ENCODE measurements around the gene FSTL1. TPM values are rescaled to one million over a fixed set of nuclear protein-coding genes. Genes with fewer than 3 reads are reported as not detected.

Gene FSTL1
- total RNA-seq, 2 experiments from 2014 or later, result 0.66 to 0.83 TPM

DNA sequence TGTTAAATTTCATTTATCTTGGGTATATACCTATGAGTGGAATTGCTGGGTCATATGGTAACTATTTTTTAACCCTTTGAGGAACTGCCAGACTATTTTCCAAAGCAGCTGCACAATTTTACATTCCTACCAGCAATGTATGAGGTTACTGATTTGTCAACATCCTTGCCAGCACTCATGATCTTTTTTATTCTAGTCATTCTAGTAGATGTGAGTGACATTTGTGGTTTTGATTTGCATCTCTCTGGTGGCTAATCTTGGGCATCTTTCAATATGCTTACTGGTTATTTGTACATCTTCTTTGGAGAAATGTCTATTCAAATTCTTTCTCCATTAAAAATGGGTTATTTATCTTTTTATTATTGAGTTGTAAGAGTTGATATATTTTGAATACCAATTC lies 80.3 kb downstream of the FSTL1 start:
- Mint-ChIP-seq H3K27ac (no peak overlapping the region), H3K4me3 (no peak overlapping the region), H3K27me3 (peaks cover 15% of the 10 kb centered on the region), H3K9me3 (ENCODE audit: low read depth) (no peaks in the 10 kb centered on the region), H3K4me1 (peaks cover 6% of the 10 kb centered on the region), H3K36me3 (ENCODE audit: low read depth) (no peaks in the 10 kb centered on the region)
- CTCF ChIA-PET, result interaction anchor here (3.0 kb wide), 1 partner anchor 47 kb away, joined by 7 read pairs; no protein-coding TSS in a partner anchor
- intact Hi-C loops (cut with DNase I, micrococcal nuclease), result no loop called here
- POLR2A ChIA-PET, result no interaction called here
- ATAC-seq (peak; percentile 60), DNase-seq (no peak)

DNA sequence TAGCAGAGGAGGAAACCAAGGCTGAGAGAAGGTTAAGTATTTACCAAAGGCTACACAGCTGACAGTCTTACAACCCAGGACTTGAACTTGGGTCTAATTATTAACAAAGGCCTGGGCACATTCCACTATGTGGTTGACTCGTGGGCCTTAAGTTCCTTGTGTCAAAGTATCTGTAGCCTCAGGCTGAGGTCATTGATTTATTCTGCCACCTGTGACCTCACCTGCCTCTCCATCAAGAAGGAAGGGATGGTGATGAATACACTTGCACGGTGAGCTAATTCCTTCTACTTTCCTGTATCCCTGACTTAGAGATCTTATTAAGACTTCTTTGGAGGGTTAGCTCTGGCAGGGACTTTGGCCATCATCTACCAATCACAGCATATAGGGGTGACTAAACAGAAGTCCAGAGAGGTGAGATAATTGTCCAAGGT lies 81.7 kb downstream of the FSTL1 start:
- ChIA-PET POLR2A (no interaction called here), CTCF (interaction anchor here (3.0 kb wide), 1 partner anchor 48 kb away, joined by 7 read pairs; no protein-coding TSS in a partner anchor)
- ATAC-seq (no peak), DNase-seq (no peak)
- Mint-ChIP-seq H3K4me1 (peaks cover 6% of the 10 kb centered on the region), H3K4me3 (no peak overlapping the region), H3K27ac (no peak overlapping the region), H3K9me3 (ENCODE audit: low read depth) (no peaks in the 10 kb centered on the region), H3K36me3 (ENCODE audit: low read depth) (no peaks in the 10 kb centered on the region), H3K27me3 (peaks cover 15% of the 10 kb centered on the region)
- intact Hi-C loops (cut with DNase I, micrococcal nuclease), result no loop called here

DNA sequence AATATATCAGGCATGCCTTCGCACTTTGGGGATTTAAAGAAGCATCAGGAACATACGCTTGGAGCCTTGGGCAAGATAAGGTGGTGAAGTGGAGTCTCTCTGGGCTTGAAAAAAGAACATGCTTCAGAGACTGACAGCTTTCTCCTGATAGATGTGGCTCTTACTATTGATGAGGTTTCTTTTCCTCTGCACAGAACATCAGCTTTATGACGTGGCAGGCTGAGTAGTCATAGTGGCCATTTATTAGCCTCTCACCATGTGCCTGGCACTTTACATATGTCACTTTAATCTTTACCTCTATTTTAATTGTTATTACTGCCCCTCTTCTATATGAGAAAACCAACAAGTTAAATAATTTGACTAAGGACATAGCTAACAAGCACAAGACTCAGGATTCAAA lies 82.6 kb downstream of the FSTL1 start:
- ChIA-PET CTCF (no interaction called here), POLR2A (interaction anchor here (0.8 kb wide), 1 partner anchor 230 kb away, joined by 3 read pairs; no protein-coding TSS in a partner anchor)
- DNase-seq, result no peak
- H3K36me3 Mint-ChIP-seq (ENCODE audit: low read depth), result no peaks in the 10 kb centered on the region
- intact Hi-C loops (cut with DNase I, micrococcal nuclease), result no loop called here
- ATAC-seq, result no peak
- no peak overlapping the region for H3K27ac Mint-ChIP-seq
- peaks cover 6% of the 10 kb centered on the region for H3K4me1 Mint-ChIP-seq
- H3K27me3 Mint-ChIP-seq, result peaks cover 15% of the 10 kb centered on the region
- no peaks in the 10 kb centered on the region for H3K9me3 Mint-ChIP-seq (ENCODE audit: low read depth)
- H3K4me3 Mint-ChIP-seq, result no peak overlapping the region

DNA sequence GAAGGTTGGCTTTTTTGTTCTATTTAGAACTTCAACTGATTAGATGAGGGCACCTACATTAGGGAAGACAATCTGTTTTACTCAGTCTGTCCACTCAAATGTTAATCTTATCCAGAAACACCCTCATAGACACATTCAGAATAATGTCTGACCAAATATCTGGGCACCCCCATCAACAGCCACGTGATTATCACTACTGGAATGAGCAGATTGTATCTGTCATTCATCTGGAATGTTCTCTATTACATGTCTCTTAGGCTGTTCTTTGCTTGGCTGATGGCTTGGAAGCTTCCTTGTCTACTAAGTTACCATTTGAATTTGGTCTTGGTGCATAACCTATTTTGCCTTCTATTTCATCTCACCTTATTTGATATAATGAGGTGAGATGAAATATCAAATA lies 86.0 kb downstream of the FSTL1 start:
- POLR2A ChIA-PET, result no interaction called here
- H3K4me1 Mint-ChIP-seq, result no peaks in the 10 kb centered on the region
- no peak overlapping the region for H3K27ac Mint-ChIP-seq
- H3K4me3 Mint-ChIP-seq, result no peak overlapping the region
- CTCF ChIA-PET, result no interaction called here
- H3K36me3 Mint-ChIP-seq (ENCODE audit: low read depth), result no peaks in the 10 kb centered on the region
- ATAC-seq (no peak), DNase-seq (no peak)
- H3K27me3 Mint-ChIP-seq, result peaks cover 18% of the 10 kb centered on the region
- intact Hi-C loops (cut with DNase I, micrococcal nuclease), result no loop called here
- no peaks in the 10 kb centered on the region for H3K9me3 Mint-ChIP-seq (ENCODE audit: low read depth)

DNA sequence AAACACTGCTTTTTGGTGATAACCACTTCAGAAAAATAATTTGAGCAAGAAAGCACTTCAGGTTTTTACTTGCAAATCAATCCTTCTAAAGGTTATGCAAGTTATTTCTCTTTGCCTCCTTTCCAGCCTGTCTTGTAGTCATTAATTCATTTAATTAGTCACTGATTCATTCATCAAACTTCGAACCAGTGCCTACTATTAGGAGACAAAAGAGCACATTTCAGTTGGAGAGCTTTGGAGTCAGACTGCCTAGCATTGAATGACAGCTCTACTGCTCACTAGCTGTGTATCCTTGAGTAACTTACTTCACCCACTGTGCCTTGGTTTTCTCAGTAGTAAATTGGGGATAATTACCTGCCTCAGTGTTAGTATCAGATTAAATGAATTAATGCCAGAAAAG lies 86.7 kb downstream of the FSTL1 start:
- POLR2A ChIA-PET, result no interaction called here
- no peaks in the 10 kb centered on the region for H3K36me3 Mint-ChIP-seq (ENCODE audit: low read depth)
- no peaks in the 10 kb centered on the region for H3K9me3 Mint-ChIP-seq (ENCODE audit: low read depth)
- intact Hi-C loops (cut with DNase I, micrococcal nuclease), result no loop called here
- H3K4me1 Mint-ChIP-seq, result no peaks in the 10 kb centered on the region
- no peak for DNase-seq
- no peak overlapping the region for H3K4me3 Mint-ChIP-seq
- no peak overlapping the region for H3K27ac Mint-ChIP-seq
- CTCF ChIA-PET, result no interaction called here
- H3K27me3 Mint-ChIP-seq, result peaks cover 18% of the 10 kb centered on the region
- no peak for ATAC-seq

DNA sequence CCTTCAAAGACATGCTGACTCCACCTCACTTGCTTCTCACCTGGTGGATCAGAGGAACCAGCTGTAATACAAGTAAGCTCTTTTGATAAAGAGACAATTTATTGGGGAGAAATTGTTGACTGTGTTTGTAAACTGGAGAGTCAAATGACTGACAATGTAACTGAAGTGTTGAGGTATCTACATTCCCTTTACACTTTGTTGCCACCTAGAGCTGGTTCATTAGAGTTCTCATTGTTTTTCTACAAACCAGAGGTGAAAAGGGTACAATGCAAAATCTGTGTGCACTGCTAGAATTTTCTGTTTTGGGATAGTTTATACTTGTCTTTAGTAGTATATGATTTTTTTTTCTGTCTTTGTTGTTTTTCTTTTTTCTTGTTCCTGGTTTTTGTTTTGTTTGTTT lies 93.0 kb downstream of the FSTL1 start:
- DNase-seq (no peak), ATAC-seq (no peak)
- H3K27ac Mint-ChIP-seq, result no peak overlapping the region
- no peaks in the 10 kb centered on the region for H3K9me3 Mint-ChIP-seq (ENCODE audit: low read depth)
- POLR2A ChIA-PET, result interaction anchor here (0.6 kb wide), 1 partner anchor 151 kb away, joined by 3 read pairs; no protein-coding TSS in a partner anchor
- H3K4me1 Mint-ChIP-seq, result no peaks in the 10 kb centered on the region
- intact Hi-C loops (cut with DNase I, micrococcal nuclease), result no loop called here
- H3K27me3 Mint-ChIP-seq, result peaks cover 13% of the 10 kb centered on the region
- no peak overlapping the region for H3K4me3 Mint-ChIP-seq
- CTCF ChIA-PET, result interaction anchor here (0.8 to 1.5 kb wide), 2 partner anchors 201 to 466 kb away, joined by 3 to 5 read pairs; no protein-coding TSS in a partner anchor
- H3K36me3 Mint-ChIP-seq (ENCODE audit: low read depth), result no peaks in the 10 kb centered on the region

DNA sequence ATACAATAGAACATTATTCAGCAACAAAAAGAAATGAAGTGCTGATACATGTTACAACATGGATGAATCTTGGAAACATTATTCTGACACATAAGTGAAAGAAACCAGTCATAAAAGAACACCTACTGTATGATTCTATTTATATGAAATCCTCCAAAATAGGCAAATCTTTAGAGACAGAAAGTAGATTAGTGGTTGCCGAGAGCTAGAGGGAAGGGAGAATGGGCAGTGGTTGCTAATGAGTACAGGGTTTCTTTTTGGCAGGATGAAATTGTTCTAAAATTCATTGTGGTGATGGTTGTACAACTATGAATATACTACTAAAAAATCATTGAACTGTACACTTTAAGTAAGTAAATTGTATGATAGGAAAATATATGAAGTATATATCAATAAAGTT lies 95.3 kb downstream of the FSTL1 start:
- CTCF ChIA-PET, result interaction anchor here (1.3 kb wide), 1 partner anchor 464 kb away, joined by 4 read pairs; no protein-coding TSS in a partner anchor
- Mint-ChIP-seq H3K9me3 (ENCODE audit: low read depth) (no peaks in the 10 kb centered on the region), H3K27me3 (peaks cover 10% of the 10 kb centered on the region), H3K4me1 (no peaks in the 10 kb centered on the region), H3K36me3 (ENCODE audit: low read depth) (no peaks in the 10 kb centered on the region), H3K4me3 (no peak overlapping the region), H3K27ac (no peak overlapping the region)
- intact Hi-C loops (cut with DNase I, micrococcal nuclease), result loop anchor here (2.0 kb wide), 1 partner anchor 111 kb away; no protein-coding TSS in a partner anchor
- DNase-seq (no peak), ATAC-seq (no peak)
- POLR2A ChIA-PET, result no interaction called here

DNA sequence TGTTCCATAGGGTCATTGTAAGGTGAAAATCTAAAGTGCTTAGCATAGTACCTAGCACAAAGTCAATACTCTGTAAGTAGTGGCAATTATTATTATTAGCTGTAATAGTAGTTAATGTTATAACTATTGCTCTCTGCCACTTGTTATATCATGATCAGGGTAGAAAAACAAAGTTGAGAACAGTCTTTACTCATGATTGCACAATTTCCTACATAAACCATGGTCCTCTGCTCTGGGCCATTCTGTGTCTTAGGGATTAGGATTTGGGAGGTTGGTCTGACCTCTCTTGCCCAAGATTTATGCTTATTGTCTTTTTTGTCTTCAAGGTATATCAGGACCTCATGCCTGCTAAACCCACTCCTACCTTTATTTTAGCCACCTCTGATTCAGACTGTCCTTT lies 97.3 kb downstream of the FSTL1 start:
- H3K27me3 Mint-ChIP-seq, result peaks cover 8% of the 10 kb centered on the region
- H3K9me3 Mint-ChIP-seq (ENCODE audit: low read depth), result no peaks in the 10 kb centered on the region
- POLR2A ChIA-PET, result no interaction called here
- CTCF ChIA-PET, result no interaction called here
- ATAC-seq (no peak), DNase-seq (no peak)
- intact Hi-C loops (cut with DNase I, micrococcal nuclease), result no loop called here
- H3K4me3 Mint-ChIP-seq, result no peak overlapping the region
- no peaks in the 10 kb centered on the region for H3K36me3 Mint-ChIP-seq (ENCODE audit: low read depth)
- H3K27ac Mint-ChIP-seq, result no peak overlapping the region
- H3K4me1 Mint-ChIP-seq, result peaks cover 8% of the 10 kb centered on the region

DNA sequence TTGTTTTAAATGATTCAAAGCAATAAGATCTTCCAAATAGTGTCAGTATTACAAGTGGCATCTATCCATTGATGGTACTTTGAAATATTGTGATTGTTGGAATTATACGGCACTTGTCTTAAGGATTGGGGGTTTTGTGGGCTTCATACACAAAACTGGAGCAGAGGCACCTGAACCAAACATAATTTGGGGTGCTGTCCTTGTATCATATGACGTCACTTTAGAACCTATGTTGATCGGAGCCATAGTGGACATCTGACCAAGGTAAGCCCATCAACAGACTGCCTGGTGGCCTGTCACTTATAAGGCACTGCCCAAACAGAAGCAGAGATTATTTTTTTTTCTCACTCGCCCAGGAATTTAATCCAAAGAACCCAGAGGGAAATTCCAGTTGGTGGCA lies 98.8 kb downstream of the FSTL1 start:
- DNase-seq (no peak), ATAC-seq (no peak)
- ChIA-PET CTCF (interaction anchor here (2.4 kb wide), 1 partner anchor 66 kb away, joined by 6 read pairs; no protein-coding TSS in a partner anchor), POLR2A (no interaction called here)
- H3K36me3 Mint-ChIP-seq (ENCODE audit: low read depth), result peaks cover 8% of the 10 kb centered on the region
- peaks cover 15% of the 10 kb centered on the region for H3K4me1 Mint-ChIP-seq
- no peak overlapping the region for H3K4me3 Mint-ChIP-seq
- intact Hi-C loops (cut with DNase I, micrococcal nuclease), result no loop called here
- H3K27ac Mint-ChIP-seq, result no peak overlapping the region
- H3K9me3 Mint-ChIP-seq (ENCODE audit: low read depth), result no peaks in the 10 kb centered on the region
- peaks cover 6% of the 10 kb centered on the region for H3K27me3 Mint-ChIP-seq

DNA sequence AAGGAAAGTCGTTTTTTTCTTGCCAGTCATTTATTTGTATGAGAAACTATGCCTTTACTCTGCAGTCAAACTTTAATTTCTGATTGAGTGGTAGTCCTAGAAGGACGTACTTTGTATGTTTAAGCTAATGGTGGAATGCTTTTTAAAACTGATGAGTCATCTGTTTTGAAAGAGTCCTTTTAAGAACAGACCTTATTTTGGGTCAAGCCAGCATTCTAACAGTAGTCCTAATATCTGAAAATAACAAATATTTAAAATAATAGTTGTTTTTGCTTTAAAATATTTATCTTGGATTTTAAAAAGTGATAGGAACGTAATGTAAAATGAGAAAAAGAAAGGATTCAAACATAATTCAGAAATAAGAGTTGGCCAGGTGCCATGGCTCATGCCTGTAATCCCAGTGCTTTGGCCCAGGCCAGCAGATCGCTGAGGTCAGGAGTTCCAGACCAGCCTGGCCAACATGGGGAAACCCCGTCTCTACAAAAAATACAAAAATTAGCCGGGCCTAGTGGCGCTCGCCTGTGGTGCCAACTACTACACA lies 100.3 kb downstream of the FSTL1 start:
- Mint-ChIP-seq H3K27me3 (peaks cover 6% of the 10 kb centered on the region), H3K27ac (no peak overlapping the region), H3K4me3 (peak overlapping the region; percentile 91), H3K36me3 (ENCODE audit: low read depth) (peaks cover 23% of the 10 kb centered on the region), H3K4me1 (peaks cover 31% of the 10 kb centered on the region), H3K9me3 (ENCODE audit: low read depth) (no peaks in the 10 kb centered on the region)
- POLR2A ChIA-PET, result interaction anchor here (3.2 kb wide), 1 partner anchor 255 kb away, joined by 26 read pairs; no protein-coding TSS in a partner anchor
- intact Hi-C loops (cut with DNase I, micrococcal nuclease), result no loop called here
- DNase-seq (no peak), ATAC-seq (no peak)
- CTCF ChIA-PET, result interaction anchor here (0.7 to 2.4 kb wide), 7 partner anchors 67 to 463 kb away, joined by 3 to 17 read pairs (median 3); no protein-coding TSS in a partner anchor

DNA sequence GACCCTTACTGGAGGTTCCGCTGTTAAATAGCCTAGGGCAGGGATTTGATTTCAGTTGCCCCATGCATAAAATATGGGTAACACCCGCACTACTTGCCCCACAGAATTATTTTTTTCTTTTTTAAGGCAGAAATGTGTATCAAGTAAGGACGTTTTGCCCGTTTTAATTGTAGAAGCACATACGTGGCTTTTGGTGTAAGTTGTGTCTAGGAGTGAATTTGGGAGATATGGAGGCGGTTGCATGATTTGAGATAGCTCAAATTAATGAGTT lies 101.0 kb downstream of the FSTL1 start:
- ChIA-PET POLR2A (interaction anchor here (3.2 kb wide), 1 partner anchor 254 kb away, joined by 26 read pairs; no protein-coding TSS in a partner anchor), CTCF (interaction anchor here (0.6 to 2.2 kb wide), 6 partner anchors 10 to 1681 kb away, joined by 3 to 17 read pairs (median 4); no protein-coding TSS in a partner anchor)
- H3K27me3 Mint-ChIP-seq, result peaks cover 2% of the 10 kb centered on the region
- H3K4me3 Mint-ChIP-seq, result peak overlapping the region; percentile 91
- intact Hi-C loops (cut with DNase I, micrococcal nuclease), result loop anchor here (1.0 to 10.0 kb wide), 16 partner anchors 67 to 1055 kb away; partner anchors contain the start of genes ARHGAP31 (in 1 of the 2), COX17 (in 1 of the 2), GSK3B (in 1 of the 2) and GTF2E1 (in 1 of the 2)
- peaks cover 29% of the 10 kb centered on the region for H3K36me3 Mint-ChIP-seq (ENCODE audit: low read depth)
- no peak for ATAC-seq
- DNase-seq, result no peak
- peaks cover 37% of the 10 kb centered on the region for H3K4me1 Mint-ChIP-seq
- H3K27ac Mint-ChIP-seq, result peak overlapping the region; percentile 94
- H3K9me3 Mint-ChIP-seq (ENCODE audit: low read depth), result no peaks in the 10 kb centered on the region

All from activated CD4-positive, alpha-beta T cell treated with anti-CD3 and anti-CD28 coated beads for 36 hours (primary cell).